Spleen (tissue), 11 donors: ENCODE measurements around the gene NSUN6. TPM values are rescaled to one million over a fixed set of nuclear protein-coding genes. Genes with fewer than 3 reads are reported as not detected.

ENCODE experiments used
- DNase-seq: peaks from one replicate; pipeline ENCODE4 v3.0.0-alpha.2; 2020
- H3K27ac ChIP-seq, 8 donors: fragments of 200-600 bp; sonication (generic) in 7 of 8; 1 replicate in 4 of 8; 2 replicates in 4 of 8; pipeline versions ENCODE4 v1.5.0 to v1.8.0; 2016 to 2021; ENCODE audit warnings: inconsistent platforms in 4 of 8, mild to moderate bottlenecking in 4 of 8, moderate library complexity in 1 of 8
- H3K27me3 ChIP-seq, 7 donors: fragments of 200-600 bp; sonication (generic) in 6 of 7; replicated peaks in 1 of 7; 1 replicate in 4 of 7; 2 replicates in 3 of 7; pipeline versions ENCODE4 v1.5.0 to v1.8.0; 2016 to 2021; ENCODE audit warnings: inconsistent platforms in 3 of 7, mild to moderate bottlenecking in 1 of 7
- H3K36me3 ChIP-seq, 6 donors: fragments of 200-600 bp; sonication (generic) in 5 of 6; 1 replicate in 4 of 6; 2 replicates in 2 of 6; pipeline versions ENCODE4 v1.5.0 to v1.8.0; 2016 to 2021; ENCODE audit warnings: inconsistent platforms in 2 of 6
- H3K4me1 ChIP-seq, 6 donors: fragments of 200-600 bp; sonication (generic) in 5 of 6; 1 replicate in 3 of 6; 2 replicates in 3 of 6; pipeline versions ENCODE4 v1.5.0 to v1.8.0; 2016 to 2021; ENCODE audit warnings: inconsistent platforms in 3 of 6
- H3K4me3 ChIP-seq, 8 donors: fragments of 200-600 bp; sonication (generic) in 7 of 8; 1 replicate in 4 of 8; 2 replicates in 4 of 8; pipeline versions ENCODE4 v1.5.0 to v1.8.0; 2016 to 2021; ENCODE audit warnings: inconsistent platforms in 4 of 8, mild to moderate bottlenecking in 4 of 8, moderate library complexity in 2 of 8
- H3K9me3 ChIP-seq, 8 donors: fragments of 200-600 bp; sonication (generic) in 7 of 8; 1 replicate in 4 of 8; 2 replicates in 4 of 8; pipeline versions ENCODE4 v1.5.0 to v1.8.0; 2016 to 2021; ENCODE audit warnings: inconsistent platforms in 4 of 8
- CTCF ChIP-seq, 11 experiments: fragments of 200-600 bp in 7 of 11; fragments of 450-650 bp in 4 of 11; sonication (generic) in 4 of 11; IDR thresholded peaks in 8 of 11; conservative IDR thresholded peaks in 3 of 11; 1 replicate in 7 of 11; 2 replicates in 4 of 11; pipeline versions ENCODE4 v1.4.0 to v1.8.0; 2016 to 2021; ENCODE audit warnings: antibody characterized with exemption in 11 of 11, inconsistent platforms in 4 of 11, mild to moderate bottlenecking in 1 of 11
- POLR2A ChIP-seq, 3 donors: fragments of 450-650 bp; IDR thresholded peaks; one replicate each; pipeline ENCODE4 v1.5.1; 2017; ENCODE audit warnings: antibody characterized with exemption in 3 of 3, mild to moderate bottlenecking in 1 of 3
- POLR2AphosphoS5 ChIP-seq, 3 donors: sonication (generic); formaldehyde crosslinking; IDR thresholded peaks; one replicate each; pipeline ENCODE4 v1.5.1; 2017; ENCODE audit warnings: antibody characterized with exemption in 3 of 3
- WGBS, 5 donors: extraction: QIAGEN DNeasy Blood & Tissue Kit in 3 of 5; methylation state at CpG; one replicate each; pipeline versions ENCODE4 v1.1.5 to v1.1.7; 2013 to 2018; 5-methylcytosine and 5-hydroxymethylcytosine counted together
- intact Hi-C: fragments of 100-400 bp; cut with DNase I; formaldehyde crosslinking; loops from one replicate; pipeline ENCODE4 v1.15.0; 2023; ENCODE audit warnings: low total_unique reads
- polyA plus RNA-seq, 3 donors: library from polyadenylated mRNA; stranded (reverse); fragments of 200-250 nt; gene quantifications; one replicate each; pipeline ENCODE4 v1.2.1, GENCODE V29; 2013
- total RNA-seq, 7 donors: library from RNA; depleted of rRNA in 3 of 7; stranded (reverse); fragments of >200 nt in 3 of 7; fragmentation: NEBNext Ultra II Directional in 4 of 7; extraction: Animal tissue kit (Norgen Biotek cat#: 25700) in 4 of 7; gene quantifications; one replicate each; pipeline versions ENCODE4 v1.1.0 to v1.2.1, GENCODE V29; 2016 to 2021
- donor health status: healthy with polysubstance abuse.
- donor health status: DM: no; HTN: no; CAD: no; lungs with moderate emphysema.
- donor health status: DM: no; HTN: no; CAD: no.
- donor health status: Bipolar disorder and iron deficiency.
- donor health status: healthy.
- donor health status: DM: no; HTN: no; CAD: no.
- donor health status: DM: yes; HTN: yes; CAD: no.

NSUN6 gene
- total and polyA plus RNA-seq, 10 donors = 6.4 to 25.8 (median 15.6) TPM

GRCh38 chr10:18610517-18610916 is 40.9 kb downstream of the NSUN6 start:
- H3K9me3 ChIP-seq = no peaks in the 10 kb centered on the region
- intact Hi-C loops = no loop called here
- H3K27ac ChIP-seq = peak overlapping the region in 7 of 8 donors; percentile 5 to 71 (median 56)
- TF ChIP-seq POLR2AphosphoS5 (IDR thresholded peaks at IDR 0.05) (peak in 1 of 3 donors; percentile 40), POLR2A (IDR thresholded peaks at IDR 0.05) (no peak)
- peaks cover 0 to 4% (median 0%) of the 10 kb centered on the region in 6 donors for H3K4me1 ChIP-seq
- peaks cover 0 to 90% (median 14%) of the 10 kb centered on the region in 6 donors for H3K36me3 ChIP-seq
- 59 to 88% (median 81%) methylated on average over 3 of the region's 3 CpGs for WGBS, 5 donors
- DNase-seq = no peak
- no peaks in the 10 kb centered on the region for H3K27me3 ChIP-seq
- no peak overlapping the region for H3K4me3 ChIP-seq

GRCh38 chr10:18608596-18608995 is 42.8 kb downstream of the NSUN6 start:
- no peaks in the 10 kb centered on the region for H3K27me3 ChIP-seq
- DNase-seq = no peak
- no peak overlapping the region for H3K4me3 ChIP-seq
- intact Hi-C loops = no loop called here
- H3K9me3 ChIP-seq = no peaks in the 10 kb centered on the region
- H3K4me1 ChIP-seq = peaks cover 0 to 4% (median 0%) of the 10 kb centered on the region in 6 donors
- no peak overlapping the region for H3K27ac ChIP-seq
- peaks cover 0 to 82% (median 10%) of the 10 kb centered on the region in 6 donors for H3K36me3 ChIP-seq
- TF ChIP-seq CTCF (IDR thresholded peaks at IDR 0.05 in 8 of 11, conservative IDR thresholded peaks at IDR 0.05 in 3 of 11) (no peak), POLR2A (IDR thresholded peaks at IDR 0.05) (no peak), POLR2AphosphoS5 (IDR thresholded peaks at IDR 0.05) (no peak)
- 79 to 92% (median 90%) methylated on average over 6 of the region's 6 CpGs for WGBS, 5 donors

GRCh38 chr10:18607503-18608378 is 43.6 kb downstream of the NSUN6 start:
- intact Hi-C loops = no loop called here
- no peak overlapping the region for H3K4me3 ChIP-seq
- H3K9me3 ChIP-seq = no peaks in the 10 kb centered on the region
- H3K27ac ChIP-seq = no peak overlapping the region
- peaks cover 0 to 79% (median 5%) of the 10 kb centered on the region in 6 donors for H3K36me3 ChIP-seq
- 64 to 81% (median 67%) methylated on average over 1 of the region's 1 CpG for WGBS, 5 donors
- peaks cover 0 to 4% (median 0%) of the 10 kb centered on the region in 6 donors for H3K4me1 ChIP-seq
- TF ChIP-seq POLR2A (IDR thresholded peaks at IDR 0.05) = no peak
- no peak for TF ChIP-seq POLR2AphosphoS5 (IDR thresholded peaks at IDR 0.05)
- TF ChIP-seq CTCF (IDR thresholded peaks at IDR 0.05 in 8 of 11, conservative IDR thresholded peaks at IDR 0.05 in 3 of 11) = no peak
- no peak for DNase-seq
- no peaks in the 10 kb centered on the region for H3K27me3 ChIP-seq

GRCh38 chr10:18606051-18606695 is 45.2 kb downstream of the NSUN6 start:
- no peaks in the 10 kb centered on the region for H3K9me3 ChIP-seq
- no peak overlapping the region for H3K27ac ChIP-seq
- WGBS, 5 donors = 90 to 99% (median 94%) methylated on average over 4 of the region's 4 CpGs
- intact Hi-C loops = no loop called here
- H3K36me3 ChIP-seq = peaks cover 0 to 77% (median 3%) of the 10 kb centered on the region in 6 donors
- H3K4me3 ChIP-seq = no peak overlapping the region
- H3K4me1 ChIP-seq = peaks cover 0 to 4% (median 0%) of the 10 kb centered on the region in 6 donors
- TF ChIP-seq POLR2A (IDR thresholded peaks at IDR 0.05) (no peak), CTCF (IDR thresholded peaks at IDR 0.05 in 8 of 11, conservative IDR thresholded peaks at IDR 0.05 in 3 of 11) (no peak), POLR2AphosphoS5 (IDR thresholded peaks at IDR 0.05) (no peak)
- DNase-seq = no peak
- no peaks in the 10 kb centered on the region for H3K27me3 ChIP-seq
